Stimulated activated CD8-positive, alpha-beta memory T cell treated with anti-CD3 and anti-CD28 coated beads, Interleukin-15, amount 100 ng/mL, for 1 hour (primary cell): ENCODE measurements around the gene BAX.
"Not testable (repeated sequence)": the region's sequence is repeated elsewhere in the genome, so short reads cannot be mapped to it uniquely, and the experiment has no call there.

Experiments
- DNase-seq: peaks from one replicate; pipeline ENCODE4 v3.0.0-alpha.2; 2020; ENCODE audit warnings: low read depth

The BAX gene

DNA sequence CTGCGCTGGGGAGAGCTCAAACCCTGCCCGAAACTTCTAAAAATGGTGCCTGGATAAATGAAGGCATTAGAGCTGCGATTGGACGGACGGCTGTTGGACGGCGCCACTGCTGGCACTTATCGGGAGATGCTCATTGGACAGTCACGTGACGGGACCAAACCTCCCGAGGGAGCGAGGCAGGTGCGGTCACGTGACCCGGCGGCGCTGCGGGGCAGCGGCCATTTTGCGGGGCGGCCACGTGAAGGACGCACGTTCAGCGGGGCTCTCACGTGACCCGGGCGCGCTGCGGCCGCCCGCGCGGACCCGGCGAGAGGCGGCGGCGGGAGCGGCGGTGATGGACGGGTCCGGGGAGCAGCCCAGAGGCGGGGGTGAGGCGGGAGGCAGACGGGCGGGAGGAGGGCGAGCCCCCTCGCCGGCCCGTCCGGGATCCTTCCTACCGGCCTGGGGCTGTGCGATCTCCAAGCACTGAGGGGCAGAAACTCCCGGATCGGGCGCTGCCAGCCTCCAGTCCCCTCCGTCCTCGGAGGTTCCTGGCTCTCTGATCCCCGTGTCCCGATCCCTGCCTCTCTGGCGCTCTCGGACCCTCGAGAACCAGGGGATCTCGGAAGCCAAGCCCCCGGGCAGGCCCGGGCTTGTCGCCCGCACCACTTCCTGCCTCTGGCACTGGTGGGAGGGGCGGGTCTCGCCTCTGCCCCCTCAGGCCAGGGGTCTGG is at the start of gene BAX:
BAX (plus strand) TSS at position 281 of the 713 bp plus-strand sequence; CDS start at position 335, 54 bp downstream.
- DNase-seq: peak; percentile 70

- no peak for DNase-seq
Measured at GRCh38 chr19:48905664-48906063, 49.0 kb upstream of the BAX start.

- DNase-seq: no peak
Measured at GRCh38 chr19:48906324-48906723, 48.4 kb upstream of the BAX start.

DNA sequence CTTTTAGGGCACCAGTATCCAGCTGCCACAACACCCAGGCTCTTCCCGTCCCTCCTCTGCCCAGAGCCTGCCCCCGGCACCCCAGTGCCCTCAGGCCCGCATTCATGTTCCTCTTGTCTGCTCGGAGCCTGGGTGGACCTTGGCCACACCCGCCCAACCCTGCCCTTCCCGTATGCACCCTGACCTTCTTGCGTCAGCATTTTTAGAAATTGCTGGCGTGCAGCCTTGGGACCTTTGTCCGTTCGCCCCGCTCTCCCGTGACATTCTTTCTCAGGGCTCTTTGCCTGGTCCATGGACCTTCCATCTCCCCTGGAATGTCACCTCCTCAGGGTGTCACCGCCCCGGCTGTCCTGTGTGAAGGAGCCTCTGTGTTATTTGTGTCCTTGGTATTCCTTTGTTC is 47.0 kb upstream of the BAX start:
- DNase-seq: no peak

- not testable (repeated sequence) for DNase-seq
Measured at GRCh38 chr19:48909424-48910077, 45.1 kb upstream of the BAX start.

DNA sequence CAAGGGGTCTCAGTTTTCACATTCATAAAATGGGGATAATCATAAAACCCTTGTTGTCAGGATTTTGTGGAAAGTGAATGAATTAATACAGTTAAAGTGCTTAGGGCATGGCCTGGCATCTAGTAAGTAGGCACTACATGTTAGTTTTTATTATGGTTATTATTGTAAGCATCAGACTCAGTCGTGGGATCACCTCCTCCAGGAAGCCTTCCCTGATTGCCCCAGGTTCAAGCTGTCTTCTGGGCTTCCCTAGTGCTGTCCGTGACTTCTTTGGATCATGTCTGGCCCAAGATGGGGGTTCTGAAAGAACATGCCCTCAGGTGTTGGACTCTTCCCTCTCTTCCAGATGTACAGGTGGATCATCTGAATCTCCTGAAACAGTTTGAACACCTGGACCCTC is 43.9 kb upstream of the BAX start:
- no peak for DNase-seq

DNA sequence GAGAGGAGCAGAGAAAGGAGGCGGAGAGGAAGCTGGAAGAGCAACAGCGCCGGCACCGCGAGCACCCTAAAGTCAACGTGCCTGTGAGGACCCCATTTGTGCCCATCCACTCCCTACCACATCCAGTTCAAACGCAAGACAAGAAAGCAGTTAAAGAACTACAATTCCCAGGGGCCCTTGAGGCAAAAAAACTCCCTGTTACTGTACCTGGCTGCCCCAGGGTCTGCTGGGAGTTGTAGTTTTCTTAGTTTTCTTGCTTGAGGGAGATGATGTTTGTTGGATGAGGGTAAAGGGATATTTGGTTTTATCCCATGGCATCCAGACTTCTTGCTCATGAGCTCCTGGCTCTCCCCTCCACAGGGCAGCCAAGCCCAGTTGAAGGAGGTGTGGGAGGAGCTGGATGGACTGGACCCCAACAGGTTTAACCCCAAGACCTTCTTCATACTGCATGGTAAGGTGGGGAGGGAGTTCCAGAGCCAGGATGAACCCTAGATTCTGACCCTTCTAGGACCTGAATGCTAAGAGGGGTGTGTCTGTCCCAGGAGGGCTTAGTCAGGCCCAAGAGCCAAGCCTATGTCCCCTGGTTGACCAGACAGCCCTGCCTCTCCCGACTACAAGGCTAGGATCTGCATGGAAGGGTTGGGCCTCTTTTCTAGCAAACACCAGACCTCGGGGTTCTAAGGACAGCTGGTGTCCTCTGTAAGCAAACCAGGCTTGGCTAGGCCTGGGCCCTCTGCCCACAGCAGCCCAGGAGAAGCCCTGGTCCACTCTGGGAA is 41.4 kb upstream of the BAX start:
- no peak for DNase-seq

GRCh38 chr19:48914181-48914580 is 40.5 kb upstream of the BAX start:
- DNase-seq: no peak

- no peak for DNase-seq
Measured at GRCh38 chr19:48915757-48916156, 38.9 kb upstream of the BAX start.

DNA sequence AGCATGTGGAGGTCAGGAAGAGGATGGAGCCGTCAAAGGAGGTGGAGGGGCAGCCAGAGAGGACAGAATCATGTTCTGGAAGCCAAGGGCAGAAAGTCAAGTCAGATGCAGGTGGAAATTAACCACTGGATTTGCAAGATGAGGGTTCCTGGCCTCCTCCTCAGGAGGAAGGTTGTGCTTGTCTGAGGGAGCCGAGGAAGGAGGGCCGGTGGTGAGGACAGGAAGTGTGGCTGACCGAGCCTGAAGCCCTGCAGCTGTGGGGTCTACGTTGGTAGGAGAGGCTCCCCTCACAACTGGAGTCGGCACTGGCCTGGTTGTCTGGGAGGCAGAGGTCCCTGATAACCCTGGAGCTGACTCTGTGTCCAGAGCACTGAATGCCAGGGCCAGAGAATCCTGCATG is 36.6 kb upstream of the BAX start:
- DNase-seq: no peak

DNA sequence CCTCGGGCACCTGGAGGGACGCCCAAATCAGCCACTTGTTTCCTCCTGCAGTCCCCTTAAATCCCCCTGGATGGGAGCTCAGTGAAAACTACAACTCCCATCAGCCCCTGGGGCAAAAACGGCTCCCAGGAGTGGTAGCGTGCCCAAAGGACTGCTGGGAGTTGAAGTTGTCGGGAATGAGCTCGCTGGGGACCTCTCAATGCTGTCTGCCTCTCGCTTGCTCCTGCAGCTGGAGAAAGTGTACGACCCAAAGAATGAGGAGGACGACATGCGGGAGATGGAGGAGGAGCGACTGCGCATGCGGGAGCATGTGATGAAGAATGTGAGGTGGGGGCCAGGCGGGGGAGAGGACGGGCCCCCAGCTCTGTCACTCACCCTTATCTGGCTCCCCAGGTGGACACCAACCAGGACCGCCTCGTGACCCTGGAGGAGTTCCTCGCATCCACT is 35.9 kb upstream of the BAX start:
- no peak for DNase-seq

- DNase-seq: not testable (repeated sequence)
Measured at GRCh38 chr19:48919271-48919670, 35.4 kb upstream of the BAX start.

DNA sequence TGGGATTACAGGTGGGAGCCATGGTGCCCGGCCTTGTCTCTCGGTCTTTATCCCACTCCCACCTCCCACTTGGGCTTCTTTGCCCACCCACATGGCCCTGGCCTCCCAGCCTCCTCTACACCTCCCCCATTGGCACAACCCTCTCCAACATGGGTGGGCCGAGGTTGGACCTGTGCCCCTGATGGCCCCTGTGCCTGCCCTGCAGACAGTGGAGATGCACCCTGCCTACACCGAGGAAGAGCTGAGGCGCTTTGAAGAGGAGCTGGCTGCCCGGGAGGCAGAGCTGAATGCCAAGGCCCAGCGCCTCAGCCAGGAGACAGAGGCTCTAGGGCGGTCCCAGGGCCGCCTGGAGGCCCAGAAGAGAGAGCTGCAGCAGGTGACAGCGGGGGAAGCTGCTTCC is 33.7 kb upstream of the BAX start:
- no peak for DNase-seq

- DNase-seq: no peak
Measured at GRCh38 chr19:48921721-48922500, 32.8 kb upstream of the BAX start.

- DNase-seq: no peak
Measured at GRCh38 chr19:48922548-48923490, 31.9 kb upstream of the BAX start.

GRCh38 chr19:48925240-48925843 is 29.3 kb upstream of the BAX start:
- DNase-seq: no peak

GRCh38 chr19:48925890-48926289 is 28.8 kb upstream of the BAX start:
- DNase-seq: not testable (repeated sequence)

DNA sequence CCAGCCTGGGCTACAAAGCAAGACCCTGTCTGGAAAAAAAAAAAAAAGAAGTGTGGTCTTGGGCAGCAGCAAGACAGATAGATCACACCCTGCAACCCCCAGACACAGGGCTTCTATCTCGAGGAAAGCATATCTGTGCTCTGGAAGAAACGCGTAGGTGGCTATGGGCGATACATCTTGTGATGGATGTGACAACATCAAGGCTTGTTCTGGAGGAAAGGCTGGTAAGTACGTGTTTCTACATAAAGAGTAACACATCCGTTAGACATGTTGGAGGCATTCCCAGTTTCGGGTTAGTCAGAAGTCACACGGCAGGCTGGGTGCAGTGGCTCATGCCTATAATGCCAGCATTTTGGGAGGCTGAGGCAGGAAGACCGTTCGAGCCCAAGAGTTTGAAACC is 27.8 kb upstream of the BAX start:
- DNase-seq: no peak

GRCh38 chr19:48927692-48928091 is 27.0 kb upstream of the BAX start:
- not testable (repeated sequence) for DNase-seq

DNA sequence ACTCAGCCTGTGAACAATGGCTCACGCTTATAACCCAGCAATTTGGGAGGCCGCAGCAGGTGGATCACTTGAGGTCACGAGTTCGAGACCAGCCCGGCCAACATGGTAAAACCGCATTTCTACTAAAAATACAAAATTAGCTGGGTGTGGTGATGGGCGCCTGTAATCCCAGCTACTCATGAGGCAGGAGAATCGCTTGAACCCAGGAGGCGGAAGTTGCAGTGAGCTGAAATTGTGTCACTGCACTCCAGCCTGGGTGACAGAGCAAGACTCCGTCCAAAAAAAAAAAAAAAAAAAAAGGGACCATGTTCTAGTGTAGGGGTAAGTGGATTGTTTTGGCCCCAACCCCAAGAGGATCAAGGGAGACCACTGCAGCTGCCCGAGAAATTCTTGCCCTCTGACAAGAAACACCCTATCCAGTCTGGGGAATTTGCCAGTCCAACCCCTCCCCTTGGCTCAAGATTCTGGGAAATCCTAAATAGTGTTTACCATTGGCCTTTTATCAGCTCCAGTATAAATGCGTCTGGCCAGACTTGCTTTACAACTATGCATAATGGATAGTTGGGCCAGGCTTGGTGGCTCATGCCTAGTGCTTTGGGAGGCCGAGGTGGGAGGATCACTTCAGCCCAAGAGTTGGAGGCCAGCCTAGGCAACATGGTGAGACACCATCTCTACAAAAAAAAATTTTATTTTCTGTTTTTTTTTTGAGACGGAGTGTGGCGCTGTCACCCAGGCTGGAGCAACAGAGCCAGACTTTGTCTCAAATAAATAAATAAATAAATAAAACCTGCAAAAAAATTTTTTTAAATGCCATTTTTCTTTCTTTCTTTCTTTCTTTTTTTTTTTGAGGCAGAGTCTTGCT is 26.3 kb upstream of the BAX start:
- no peak for DNase-seq
